ENCODE data around the gene TAF15.

DNA sequence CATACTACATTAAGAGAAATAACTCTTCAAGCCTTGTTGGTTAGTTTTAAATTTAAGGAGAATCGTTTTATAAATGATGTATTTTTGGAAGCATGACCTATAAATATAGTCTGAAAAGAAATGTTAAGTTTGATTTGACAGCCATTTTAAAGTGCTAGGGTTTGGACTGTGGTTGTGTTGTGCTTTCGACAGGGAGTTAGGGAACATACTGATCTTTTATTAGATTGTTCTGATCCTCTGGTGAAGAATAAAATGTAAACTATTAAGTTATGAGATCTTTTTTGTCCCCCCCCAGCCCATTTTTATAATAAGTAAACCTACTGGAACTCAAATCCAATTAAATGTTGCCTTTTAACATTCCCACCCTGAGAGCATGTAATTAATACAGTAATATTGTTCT is 12.0 kb downstream of the TAF15 start:
- TF ChIP-seq RCOR1 (IDR thresholded peaks at IDR 0.05; ENCODE audit: insufficient replicate concordance, low read length) (no peak), POLR2A (IDR thresholded peaks at IDR 0.05; ENCODE audit: low read depth, low read length) (no peak), RAD21 (IDR thresholded peaks at IDR 0.05; ENCODE audit: low read length) (no peak), MXI1 (IDR thresholded peaks at IDR 0.05; ENCODE audit: borderline replicate concordance, low read depth, low read length) (no peak), CHD1 (IDR thresholded peaks at IDR 0.05; ENCODE audit: low read depth, low read length) (no peak), CEBPB (IDR thresholded peaks at IDR 0.05; ENCODE audit: low read depth, low read length) (no peak), NFE2L2 (IDR thresholded peaks at IDR 0.05; ENCODE audit: low read depth, low read length) (no peak), RFX5 (IDR thresholded peaks at IDR 0.05; ENCODE audit: low read depth, low read length) (no peak), MAZ (IDR thresholded peaks at IDR 0.05; ENCODE audit: borderline replicate concordance, low read depth, low read length) (no peak), MAFK (IDR thresholded peaks at IDR 0.05; ENCODE audit: low read depth, low read length) (no peak), FOS (IDR thresholded peaks at IDR 0.05; ENCODE audit: low read depth, low read length) (no peak), BHLHE40 (IDR thresholded peaks at IDR 0.05; ENCODE audit: low read depth, low read length) (no peak)
- TF ChIP-seq, protein P1, sequence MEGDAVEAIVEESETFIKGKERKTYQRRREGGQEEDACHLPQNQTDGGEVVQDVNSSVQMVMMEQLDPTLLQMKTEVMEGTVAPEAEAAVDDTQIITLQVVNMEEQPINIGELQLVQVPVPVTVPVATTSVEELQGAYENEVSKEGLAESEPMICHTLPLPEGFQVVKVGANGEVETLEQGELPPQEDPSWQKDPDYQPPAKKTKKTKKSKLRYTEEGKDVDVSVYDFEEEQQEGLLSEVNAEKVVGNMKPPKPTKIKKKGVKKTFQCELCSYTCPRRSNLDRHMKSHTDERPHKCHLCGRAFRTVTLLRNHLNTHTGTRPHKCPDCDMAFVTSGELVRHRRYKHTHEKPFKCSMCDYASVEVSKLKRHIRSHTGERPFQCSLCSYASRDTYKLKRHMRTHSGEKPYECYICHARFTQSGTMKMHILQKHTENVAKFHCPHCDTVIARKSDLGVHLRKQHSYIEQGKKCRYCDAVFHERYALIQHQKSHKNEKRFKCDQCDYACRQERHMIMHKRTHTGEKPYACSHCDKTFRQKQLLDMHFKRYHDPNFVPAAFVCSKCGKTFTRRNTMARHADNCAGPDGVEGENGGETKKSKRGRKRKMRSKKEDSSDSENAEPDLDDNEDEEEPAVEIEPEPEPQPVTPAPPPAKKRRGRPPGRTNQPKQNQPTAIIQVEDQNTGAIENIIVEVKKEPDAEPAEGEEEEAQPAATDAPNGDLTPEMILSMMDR (conservative IDR thresholded peaks at IDR 0.05; ENCODE audit: low read depth, low read length): no peak
- TF ChIP-seq, protein P2, sequence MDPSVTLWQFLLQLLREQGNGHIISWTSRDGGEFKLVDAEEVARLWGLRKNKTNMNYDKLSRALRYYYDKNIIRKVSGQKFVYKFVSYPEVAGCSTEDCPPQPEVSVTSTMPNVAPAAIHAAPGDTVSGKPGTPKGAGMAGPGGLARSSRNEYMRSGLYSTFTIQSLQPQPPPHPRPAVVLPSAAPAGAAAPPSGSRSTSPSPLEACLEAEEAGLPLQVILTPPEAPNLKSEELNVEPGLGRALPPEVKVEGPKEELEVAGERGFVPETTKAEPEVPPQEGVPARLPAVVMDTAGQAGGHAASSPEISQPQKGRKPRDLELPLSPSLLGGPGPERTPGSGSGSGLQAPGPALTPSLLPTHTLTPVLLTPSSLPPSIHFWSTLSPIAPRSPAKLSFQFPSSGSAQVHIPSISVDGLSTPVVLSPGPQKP (IDR thresholded peaks at IDR 0.05; ENCODE audit: borderline replicate concordance, low read depth, low read length): no peak

Data from IMR-90 (cell line).